ENCODE results near the gene ARFGAP1.

DNA sequence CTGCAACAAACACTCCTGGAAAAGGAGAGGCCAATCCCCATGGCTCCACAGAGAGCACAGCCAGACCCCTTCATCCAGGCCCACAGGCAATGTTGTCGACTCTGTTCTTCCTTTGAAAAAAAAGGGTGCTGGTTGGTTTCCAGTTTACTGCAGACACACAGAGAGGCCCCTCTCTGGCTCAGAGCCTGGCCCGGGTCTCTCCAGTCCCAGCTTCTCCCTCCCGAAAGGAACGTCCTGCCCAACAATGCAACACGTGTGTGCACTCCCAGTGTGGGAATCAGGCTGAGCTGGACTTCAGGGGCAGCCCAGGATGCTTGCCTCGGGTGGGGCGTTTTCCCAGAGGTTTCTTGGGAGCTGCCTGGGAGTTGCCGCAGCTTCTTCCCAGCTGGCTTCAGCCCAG lies 13.8 kb upstream of the ARFGAP1 start:
- no peak for TF ChIP-seq CTCF (IDR thresholded peaks at IDR 0.05; ENCODE audit: extremely low read depth in 1 of 2, insufficient read depth in 1 of 2, low read depth in 1 of 2, low read length in 2 of 2)
- TF ChIP-seq MAX (IDR thresholded peaks at IDR 0.05; ENCODE audit: insufficient read depth, insufficient read length), result no peak
- no peak for TF ChIP-seq EZH2 (IDR thresholded peaks at IDR 0.05; ENCODE audit: borderline replicate concordance, low read depth, low read length, severe bottlenecking)
